HG03066 (cell line): ENCODE measurements around the gene IMPDH2.

Experiments used
- ATAC-seq: cut with Tn5 transposase; IDR thresholded peaks from one replicate; pipeline ENCODE4 v1.9.1; 2021; ENCODE audit warnings: low read depth; ENCODE audit not compliant: unreplicated experiment

The IMPDH2 gene

DNA sequence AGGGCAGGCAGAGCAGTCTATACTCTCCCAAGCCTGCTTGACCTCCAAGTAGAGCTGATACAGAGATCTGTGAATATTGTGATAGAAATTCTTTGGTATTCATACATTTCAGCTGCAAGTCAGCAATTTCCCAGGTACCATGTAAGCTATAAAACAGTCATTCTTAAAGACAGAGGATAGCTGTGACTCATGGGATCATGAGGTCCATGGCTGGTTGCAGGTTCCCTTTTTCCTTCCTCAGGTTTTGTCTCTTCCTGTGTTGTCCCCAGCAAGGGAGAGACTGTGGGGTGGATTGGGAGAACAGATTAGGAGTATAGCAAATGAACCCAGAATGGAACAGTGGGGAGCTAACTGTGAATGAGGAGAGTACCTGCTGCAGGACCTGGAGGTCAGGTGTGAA is 44.5 kb downstream of the IMPDH2 start:
- ATAC-seq = no peak

DNA sequence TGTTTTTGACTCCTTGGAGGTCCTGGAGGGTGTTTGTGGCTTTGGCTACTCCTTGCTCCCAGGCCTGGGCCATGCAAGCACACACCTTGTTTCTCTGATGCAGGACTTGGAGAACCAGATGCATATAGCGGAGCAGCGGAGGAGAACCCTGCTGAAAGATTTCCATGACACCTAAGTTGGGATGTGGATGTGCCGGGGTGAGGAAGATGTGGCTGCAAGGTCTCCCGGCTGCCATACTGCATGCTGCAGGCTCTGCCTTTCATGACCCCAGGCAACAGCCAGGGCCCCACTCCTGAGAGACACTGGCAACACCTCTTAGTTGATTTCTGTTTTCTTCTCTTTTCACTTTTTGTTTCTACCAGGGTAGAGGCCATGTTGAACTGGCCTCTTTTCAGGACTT is 46.1 kb downstream of the IMPDH2 start:
- ATAC-seq = no peak

DNA sequence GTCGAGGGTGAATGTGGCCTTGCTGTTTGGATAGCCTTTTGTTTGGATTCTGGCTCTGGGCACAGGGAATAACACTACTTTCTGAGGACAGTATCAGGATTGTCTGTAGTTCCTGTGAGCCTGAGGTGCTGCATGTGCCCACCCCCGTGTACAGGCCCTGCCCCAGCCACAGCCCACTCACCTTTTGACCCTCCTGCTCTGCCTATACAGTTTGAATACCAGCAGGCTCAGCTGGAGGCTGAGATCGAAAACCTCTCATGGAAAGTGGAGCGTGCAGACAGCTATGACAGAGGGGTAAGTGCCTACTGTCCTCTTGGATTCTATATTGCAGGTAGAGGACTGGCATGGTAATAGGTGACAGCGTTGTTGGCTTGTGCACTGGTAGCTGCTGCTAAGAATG is 46.5 kb downstream of the IMPDH2 start:
- no peak for ATAC-seq

DNA sequence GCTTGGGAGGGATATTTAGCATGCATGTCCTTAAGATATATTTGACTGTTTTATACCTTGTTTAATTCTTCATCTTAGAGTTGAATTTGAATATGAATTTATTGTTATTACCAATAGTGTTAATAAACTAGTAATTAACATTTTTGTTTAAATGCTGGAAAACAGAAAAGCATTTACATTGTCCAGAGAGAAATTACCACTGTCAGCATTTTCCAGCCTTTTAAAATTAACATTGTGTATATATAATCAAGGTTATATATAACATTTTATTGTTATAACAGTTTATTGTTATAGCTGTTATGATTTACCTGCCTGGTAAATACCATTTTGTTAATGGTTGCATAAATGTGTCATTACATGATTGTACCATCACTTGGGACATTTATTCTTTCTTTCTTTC is 47.2 kb downstream of the IMPDH2 start:
- no peak for ATAC-seq

DNA sequence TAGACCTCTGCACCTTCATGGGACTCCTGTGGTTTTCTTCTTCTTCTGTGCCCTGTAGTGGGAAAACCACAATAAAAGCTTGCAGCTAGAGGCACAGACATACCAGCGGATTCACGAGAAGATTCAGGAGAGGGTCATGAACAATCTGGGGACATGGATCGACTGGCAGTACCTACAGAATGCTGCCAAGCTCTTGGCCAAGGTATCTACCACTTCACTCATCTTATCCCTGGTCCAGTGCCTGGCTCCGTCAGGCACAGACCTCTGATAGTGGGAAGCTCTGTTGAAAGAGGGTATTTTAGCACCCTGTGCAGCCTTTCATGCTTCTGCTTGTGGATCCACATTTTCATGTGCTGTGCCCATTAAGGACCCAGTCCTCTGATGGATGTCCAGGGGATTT is 48.9 kb downstream of the IMPDH2 start:
- ATAC-seq = no peak

DNA sequence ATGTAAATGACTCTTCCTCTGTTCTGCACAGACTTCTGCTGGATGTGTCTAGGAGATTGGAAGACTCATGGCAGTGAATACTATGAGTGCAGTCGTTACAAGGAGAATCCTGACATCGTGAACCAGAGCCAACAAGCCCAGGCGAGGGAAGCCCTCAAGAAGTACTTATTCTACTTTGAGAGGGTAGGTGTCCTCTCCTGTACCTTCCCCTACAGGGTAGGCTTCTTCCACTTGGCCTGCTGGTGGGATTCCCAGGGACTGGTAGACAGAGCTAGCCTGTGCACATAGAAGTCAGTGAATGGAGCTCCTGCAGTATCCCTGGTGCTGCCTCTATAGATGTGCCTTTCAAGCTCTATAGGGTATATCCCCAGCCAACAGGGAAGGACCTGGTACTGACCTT is 49.7 kb downstream of the IMPDH2 start:
- ATAC-seq = no peak
